Body of pancreas (tissue), 4 donors: ENCODE data around the gene THAP8. TPM values are rescaled to one million over a fixed set of nuclear protein-coding genes. Genes with fewer than 3 reads are reported as not detected.

Source experiments
- ATAC-seq: fragments of 150-250 bp; one replicate; pipeline ENCODE4 v1.9.1; 2016
- DNase-seq, 4 donors: peaks; one replicate each; pipeline ENCODE4 v3.0.0-alpha.2; 2019
- H3K27ac ChIP-seq, 4 donors: fragments of 200-600 bp; sonication (generic); 1 replicate in 3 of 4; 2 replicates in 1 of 4; pipeline versions ENCODE4 v1.5.1 to v1.6.1; 2016 to 2019; ENCODE audit warnings: mild to moderate bottlenecking in 1 of 4, mixed read lengths in 1 of 4, moderate library complexity in 1 of 4
- H3K27me3 ChIP-seq, 2 donors: fragments of 200-600 bp; sonication (generic); one replicate each; pipeline ENCODE4 v1.6.0; 2016; ENCODE audit warnings: mild to moderate bottlenecking in 1 of 2
- H3K36me3 ChIP-seq, 2 donors: fragments of 200-600 bp; sonication (generic); replicated peaks in 1 of 2; 2 replicates each; pipeline ENCODE4 v1.5.1; 2016; ENCODE audit warnings: low read depth in 2 of 2; ENCODE audit not compliant: insufficient read depth in 1 of 2
- H3K4me1 ChIP-seq: fragments of 200-600 bp; sonication (generic); one replicate; pipeline ENCODE4 v1.6.0; 2016
- H3K4me3 ChIP-seq, 2 donors: fragments of 200-600 bp; sonication (generic); 1 replicate in 1 of 2; 2 replicates in 1 of 2; pipeline ENCODE4 v1.5.1; 2016 to 2019
- H3K9me3 ChIP-seq, 3 donors: fragments of 200-600 bp; sonication (generic); 1 replicate in 2 of 3; 2 replicates in 1 of 3; pipeline ENCODE4 v1.5.1; 2016
- CTCF ChIP-seq, 7 experiments: fragments of 450-650 bp in 4 of 7; fragments of 200-600 bp in 3 of 7; sonication (generic) in 3 of 7; IDR thresholded peaks; one replicate each; pipeline ENCODE4 v1.5.1; 2016 to 2019; ENCODE audit warnings: antibody characterized with exemption in 7 of 7
- POLR2A ChIP-seq, 3 donors: fragments of 450-650 bp; IDR thresholded peaks; one replicate each; pipeline ENCODE4 v1.6.1; 2016; ENCODE audit warnings: antibody characterized with exemption in 3 of 3, mild to moderate bottlenecking in 2 of 3
- WGBS, 2 donors: methylation state at CpG; one replicate each; pipeline ENCODE4 v1.1.5; 2017; 5-methylcytosine and 5-hydroxymethylcytosine counted together
- intact Hi-C: fragments of 100-400 bp; cut with DNase I; formaldehyde crosslinking; loops from one replicate; pipeline ENCODE4 v1.15.1; 2023
- total RNA-seq, 2 donors: library from RNA; depleted of rRNA; stranded (reverse); fragments of >200 nt; gene quantifications; one replicate each; pipeline ENCODE4 v1.1.0, GENCODE V29; 2016

The THAP8 gene
- total RNA-seq, 2 donors from 2014 or later: 1.3 to 6.0 TPM

DNA sequence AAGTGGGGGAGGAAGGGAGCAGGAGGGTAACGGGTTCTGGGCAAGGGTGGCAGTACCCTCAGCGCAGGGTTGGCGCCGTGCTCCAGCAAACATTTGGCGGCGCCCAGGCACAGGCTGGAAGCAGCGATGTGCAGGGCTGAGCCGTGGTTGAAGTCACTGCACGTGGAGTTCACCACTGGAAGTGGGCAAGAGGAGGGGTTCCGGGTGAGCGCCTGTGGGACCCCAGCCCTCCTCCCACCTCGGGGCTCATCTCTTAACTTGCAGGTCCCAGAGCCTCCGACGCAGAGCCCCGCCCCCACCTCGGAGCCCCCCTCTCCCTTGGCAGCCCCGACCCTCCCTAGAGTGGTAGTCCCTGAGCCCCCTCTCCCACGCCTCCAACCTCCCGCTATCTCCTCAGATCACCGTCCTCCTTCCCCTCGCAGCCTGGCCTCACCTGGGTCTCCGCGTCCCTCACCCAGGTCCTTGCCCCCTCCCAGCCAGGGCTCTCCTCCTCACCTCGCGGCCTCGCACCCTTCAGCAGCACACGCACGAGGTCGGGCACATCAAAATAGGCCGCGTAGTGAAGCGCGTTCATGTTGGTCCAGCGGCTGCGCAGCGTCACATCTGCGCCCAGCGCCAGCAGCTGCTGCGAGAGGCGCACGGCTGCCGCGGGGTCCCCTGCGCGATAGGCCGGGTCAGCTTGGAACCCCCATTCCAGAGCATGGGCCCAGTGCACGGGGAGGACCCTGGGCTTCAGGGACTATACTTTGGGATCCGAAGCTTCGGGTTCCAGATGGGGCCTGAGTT, 27.8 kb downstream of the THAP8 start:
- WGBS, 2 donors: 93 to 97% methylated on average over 25 to 49 of the region's 49 CpGs
- no peak for ATAC-seq

GRCh38 chr19:36025541-36025940, 28.5 kb downstream of the THAP8 start:
- ATAC-seq (no peak), DNase-seq (no peak)
- TF ChIP-seq POLR2A (IDR thresholded peaks at IDR 0.05) (no peak), CTCF (IDR thresholded peaks at IDR 0.05) (no peak)
- 80 to 83% methylated on average over 1 of the region's 1 CpG for WGBS, 2 donors
- H3K36me3 ChIP-seq: no peaks in the 10 kb centered on the region
- H3K27me3 ChIP-seq: no peaks in the 10 kb centered on the region
- H3K4me1 ChIP-seq: no peaks in the 10 kb centered on the region
- H3K27ac ChIP-seq: no peak overlapping the region
- no peak overlapping the region for H3K4me3 ChIP-seq
- intact Hi-C loops: no loop called here
- no peaks in the 10 kb centered on the region for H3K9me3 ChIP-seq

More for the DNA sequence above, 27.8 kb downstream of the THAP8 start:
- no peaks in the 10 kb centered on the region for H3K36me3 ChIP-seq
- no peak for DNase-seq
- no peaks in the 10 kb centered on the region for H3K27me3 ChIP-seq
- intact Hi-C loops: no loop called here
- no peaks in the 10 kb centered on the region for H3K4me1 ChIP-seq
- no peak overlapping the region for H3K4me3 ChIP-seq
- H3K27ac ChIP-seq: no peak overlapping the region
- TF ChIP-seq CTCF (IDR thresholded peaks at IDR 0.05): no peak
- TF ChIP-seq POLR2A (IDR thresholded peaks at IDR 0.05): no peak
- H3K9me3 ChIP-seq: no peaks in the 10 kb centered on the region

- WGBS, 2 donors: 91 to 98% methylated on average over 4 to 5 of the region's 5 CpGs
- Histone ChIP-seq H3K36me3 (no peaks in the 10 kb centered on the region), H3K4me1 (no peaks in the 10 kb centered on the region), H3K27ac (no peak overlapping the region), H3K4me3 (no peak overlapping the region), H3K27me3 (no peaks in the 10 kb centered on the region), H3K9me3 (no peaks in the 10 kb centered on the region)
- intact Hi-C loops: no loop called here
- DNase-seq: no peak
- no peak for ATAC-seq
- TF ChIP-seq POLR2A (IDR thresholded peaks at IDR 0.05): no peak
- TF ChIP-seq CTCF (IDR thresholded peaks at IDR 0.05): no peak
Observed at GRCh38 chr19:36023432-36023831, 30.7 kb downstream of the THAP8 start.

DNA sequence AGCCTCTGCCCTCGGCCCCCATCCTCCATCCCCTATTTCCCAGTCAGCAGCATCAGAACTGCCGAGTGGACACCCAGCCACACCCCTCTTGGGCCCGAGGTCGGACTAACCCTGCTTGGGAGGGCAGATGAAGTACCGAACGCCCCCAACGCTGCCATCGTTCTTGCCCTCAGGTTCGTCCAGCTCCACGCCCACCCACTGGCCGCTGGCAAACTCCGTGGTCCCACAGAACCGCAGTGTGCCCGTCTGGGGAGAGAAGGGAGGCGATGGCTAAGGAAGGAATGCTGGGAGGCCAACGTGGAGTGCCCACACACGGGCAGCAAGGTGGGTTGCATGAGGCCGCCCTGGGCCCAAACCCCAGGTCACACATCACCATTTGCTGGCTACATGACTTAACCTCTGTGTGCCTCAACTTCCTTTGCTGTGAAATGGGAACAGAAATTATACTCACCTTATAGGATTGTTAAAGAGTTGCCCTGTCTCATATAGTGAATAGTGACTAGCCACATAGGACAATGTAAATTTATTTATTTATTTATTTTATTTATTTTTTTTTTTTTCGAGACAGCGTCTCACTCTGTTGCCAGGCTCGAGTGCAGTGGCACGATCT, 34.9 kb downstream of the THAP8 start:
- intact Hi-C loops: no loop called here
- Histone ChIP-seq H3K27ac (no peak overlapping the region), H3K4me3 (no peak overlapping the region), H3K27me3 (no peaks in the 10 kb centered on the region), H3K36me3 (no peaks in the 10 kb centered on the region), H3K4me1 (peaks cover 4% of the 10 kb centered on the region), H3K9me3 (no peaks in the 10 kb centered on the region)
- no peak for DNase-seq
- TF ChIP-seq CTCF (IDR thresholded peaks at IDR 0.05) (no peak), POLR2A (IDR thresholded peaks at IDR 0.05) (no peak)
- no peak for ATAC-seq
- WGBS, 2 donors: 86 to 94% methylated on average over 20 to 22 of the region's 22 CpGs
